KMS-11 (cell line): ENCODE measurements around the gene RPS3.

Experiments
- H2AFZ ChIP-seq: fragments of 200-600 bp; sonication (generic); 2 replicates; pipeline ENCODE4 v1.6.1; 2016; ENCODE audit warnings: antibody characterized with exemption, mixed run types, low read depth
- H3K27ac ChIP-seq: fragments of 200-600 bp; sonication (generic); 2 replicates; pipeline ENCODE4 v1.6.1; 2016; ENCODE audit warnings: mild to moderate bottlenecking, mixed run types
- H3K27me3 ChIP-seq: fragments of 200-600 bp; sonication (generic); 2 replicates; pipeline ENCODE4 v1.6.1; 2017; ENCODE audit warnings: mild to moderate bottlenecking, low read depth, mixed run types, moderate library complexity; ENCODE audit not compliant: insufficient read depth
- H3K36me3 ChIP-seq: fragments of 200-600 bp; sonication (generic); 2 replicates; pipeline ENCODE4 v1.6.1; 2017; ENCODE audit warnings: mild to moderate bottlenecking, mixed run types; ENCODE audit not compliant: insufficient read depth
- H3K4me1 ChIP-seq: fragments of 200-600 bp; sonication (generic); 2 replicates; pipeline ENCODE4 v1.6.1; 2016; ENCODE audit warnings: mild to moderate bottlenecking, low read depth, mixed run types; ENCODE audit not compliant: poor library complexity, severe bottlenecking
- H3K4me2 ChIP-seq: fragments of 200-600 bp; sonication (generic); 2 replicates; pipeline ENCODE4 v1.7.0; 2016; ENCODE audit warnings: mild to moderate bottlenecking, mixed run types
- H3K4me3 ChIP-seq: fragments of 200-600 bp; sonication (generic); IDR thresholded peaks from 2 replicates; pipeline ENCODE4 v1.6.1; 2017; ENCODE audit warnings: low read depth, low read length, mixed read lengths; ENCODE audit not compliant: insufficient read depth
- H3K79me2 ChIP-seq: fragments of 200-600 bp; sonication (generic); 2 replicates; pipeline ENCODE4 v1.6.1; 2016; ENCODE audit warnings: low read depth, mixed run types; ENCODE audit not compliant: insufficient read depth
- H3K9ac ChIP-seq: fragments of 200-600 bp; sonication (generic); 2 replicates; pipeline ENCODE4 v1.6.1; 2016; ENCODE audit warnings: mild to moderate bottlenecking, mixed run types
- H4K20me1 ChIP-seq: fragments of 200-600 bp; sonication (generic); 2 replicates; pipeline ENCODE4 v1.6.1; 2016; ENCODE audit warnings: mild to moderate bottlenecking, mixed run types; ENCODE audit not compliant: insufficient read depth
- TF ChIP-seq, protein P1 (sequence below): fragments of 200-600 bp; sonication (generic); conservative IDR thresholded peaks from 2 replicates; pipeline ENCODE4 v1.6.1; 2017; ENCODE audit warnings: low read depth, mild to moderate bottlenecking, antibody characterized with exemption, low read length, moderate library complexity, mixed read lengths

The RPS3 gene

DNA sequence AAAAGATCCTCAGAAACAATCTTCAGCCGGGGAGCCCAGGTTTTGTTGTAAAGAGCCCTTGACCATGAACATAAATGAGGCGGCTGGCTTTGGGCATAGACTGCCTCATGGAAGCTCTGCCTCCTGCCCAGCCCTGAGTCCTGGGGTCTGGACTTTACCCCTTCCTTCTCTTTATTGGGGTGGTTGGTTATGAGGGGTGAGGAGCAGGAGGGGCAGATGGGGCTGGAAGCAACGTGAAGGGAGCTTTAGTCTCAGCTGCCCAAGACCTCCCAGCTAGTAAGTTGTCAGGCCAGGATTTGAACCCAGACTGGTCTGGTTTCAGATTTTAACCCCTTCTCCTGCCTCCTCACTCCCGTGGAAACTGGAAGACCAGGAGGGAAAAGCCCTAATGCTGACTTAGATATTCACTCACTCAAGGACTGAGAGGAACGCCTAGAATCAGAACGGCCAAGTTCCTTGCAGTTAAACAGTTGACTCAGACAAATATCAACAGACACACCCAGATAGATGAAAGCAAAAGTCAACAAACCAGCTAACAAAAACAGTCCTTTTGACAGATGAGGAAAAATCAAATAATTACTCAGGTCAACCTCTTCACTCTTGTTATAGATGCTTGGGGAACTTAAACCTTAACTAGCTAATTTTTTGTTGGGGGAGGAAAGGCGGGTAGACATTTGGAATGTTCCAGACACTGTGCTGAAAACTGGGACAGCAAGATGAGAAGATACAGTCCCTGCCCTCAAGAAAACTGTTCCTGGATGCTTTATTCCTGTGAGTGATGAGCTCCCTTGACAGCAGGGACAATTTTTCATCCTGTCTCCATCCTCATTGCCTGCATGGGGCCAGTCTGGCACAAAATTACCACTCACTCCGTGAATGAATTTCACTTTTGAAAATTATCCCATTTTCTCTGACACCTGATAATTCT is 27.1 kb upstream of the RPS3 start:
- Histone ChIP-seq H3K4me3 (no peak overlapping the region), H3K27me3 (no peaks in the 10 kb centered on the region; the same call in 1 of the 2 replicates), H3K4me2 (no peak overlapping the region), H3K79me2 (no peaks in the 10 kb centered on the region), H3K27ac (no peak overlapping the region), H2AFZ (no peak overlapping the region), H4K20me1 (no peaks in the 10 kb centered on the region), H3K9ac (no peak overlapping the region), H3K4me1 (no peaks in the 10 kb centered on the region), H3K36me3 (no peaks in the 10 kb centered on the region)
- TF ChIP-seq, protein P1, sequence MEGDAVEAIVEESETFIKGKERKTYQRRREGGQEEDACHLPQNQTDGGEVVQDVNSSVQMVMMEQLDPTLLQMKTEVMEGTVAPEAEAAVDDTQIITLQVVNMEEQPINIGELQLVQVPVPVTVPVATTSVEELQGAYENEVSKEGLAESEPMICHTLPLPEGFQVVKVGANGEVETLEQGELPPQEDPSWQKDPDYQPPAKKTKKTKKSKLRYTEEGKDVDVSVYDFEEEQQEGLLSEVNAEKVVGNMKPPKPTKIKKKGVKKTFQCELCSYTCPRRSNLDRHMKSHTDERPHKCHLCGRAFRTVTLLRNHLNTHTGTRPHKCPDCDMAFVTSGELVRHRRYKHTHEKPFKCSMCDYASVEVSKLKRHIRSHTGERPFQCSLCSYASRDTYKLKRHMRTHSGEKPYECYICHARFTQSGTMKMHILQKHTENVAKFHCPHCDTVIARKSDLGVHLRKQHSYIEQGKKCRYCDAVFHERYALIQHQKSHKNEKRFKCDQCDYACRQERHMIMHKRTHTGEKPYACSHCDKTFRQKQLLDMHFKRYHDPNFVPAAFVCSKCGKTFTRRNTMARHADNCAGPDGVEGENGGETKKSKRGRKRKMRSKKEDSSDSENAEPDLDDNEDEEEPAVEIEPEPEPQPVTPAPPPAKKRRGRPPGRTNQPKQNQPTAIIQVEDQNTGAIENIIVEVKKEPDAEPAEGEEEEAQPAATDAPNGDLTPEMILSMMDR: no peak

DNA sequence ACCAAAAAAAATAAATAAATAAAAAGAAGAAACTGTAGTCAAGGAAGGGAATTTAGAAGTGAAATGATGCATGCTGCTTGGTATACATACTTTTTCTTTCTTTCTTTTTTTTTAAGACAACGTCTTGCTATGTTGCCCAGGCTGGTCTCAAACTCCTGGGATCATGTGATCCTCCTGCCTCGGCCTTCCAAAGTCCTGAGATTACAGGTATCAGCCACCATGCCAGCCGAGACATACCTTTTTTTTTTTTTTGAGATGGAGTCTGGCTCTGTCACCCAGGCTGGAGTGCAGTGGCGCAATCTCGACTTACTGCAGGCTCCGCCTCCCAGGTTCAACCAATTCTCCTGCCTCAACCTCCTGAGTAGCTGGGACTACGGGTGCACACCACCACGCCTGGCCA is 26.1 kb upstream of the RPS3 start:
- TF ChIP-seq, protein P1: no peak

GRCh38 chr11:75374646-75375045 is 24.7 kb upstream of the RPS3 start:
- Histone ChIP-seq H3K79me2 (no peaks in the 10 kb centered on the region), H3K27me3 (no peaks in the 10 kb centered on the region; the same call in 1 of the 2 replicates), H4K20me1 (no peaks in the 10 kb centered on the region), H3K36me3 (no peaks in the 10 kb centered on the region), H3K27ac (no peak overlapping the region), H3K4me1 (no peaks in the 10 kb centered on the region), H3K9ac (no peak overlapping the region), H3K4me3 (no peak overlapping the region), H3K4me2 (no peak overlapping the region), H2AFZ (no peak overlapping the region)
- TF ChIP-seq, protein P1: no peak

More for the DNA sequence above, 26.1 kb upstream of the RPS3 start:
- Histone ChIP-seq H3K9ac (no peak overlapping the region), H3K27ac (no peak overlapping the region), H2AFZ (no peak overlapping the region), H3K27me3 (no peaks in the 10 kb centered on the region; the same call in 1 of the 2 replicates), H3K4me2 (no peak overlapping the region), H3K79me2 (no peaks in the 10 kb centered on the region), H3K36me3 (no peaks in the 10 kb centered on the region), H4K20me1 (no peaks in the 10 kb centered on the region), H3K4me1 (no peaks in the 10 kb centered on the region), H3K4me3 (no peak overlapping the region)

- Histone ChIP-seq H3K9ac (no peak overlapping the region), H3K36me3 (no peaks in the 10 kb centered on the region), H3K27me3 (no peaks in the 10 kb centered on the region; the same call in 1 of the 2 replicates), H2AFZ (no peak overlapping the region), H3K27ac (no peak overlapping the region), H4K20me1 (no peaks in the 10 kb centered on the region), H3K4me2 (no peak overlapping the region), H3K4me1 (no peaks in the 10 kb centered on the region), H3K4me3 (no peak overlapping the region), H3K79me2 (no peaks in the 10 kb centered on the region)
- TF ChIP-seq, protein P1: no peak
Observed at GRCh38 chr11:75375626-75376025, 23.7 kb upstream of the RPS3 start.
